Testis (tissue), 2 donors: ENCODE measurements around the gene UBALD1.

ENCODE experiments used
- POLR2A ChIP-seq: fragments of 450-650 bp; IDR thresholded peaks from one replicate; pipeline ENCODE4 v1.6.1; 2017; ENCODE audit warnings: antibody characterized with exemption, mild to moderate bottlenecking, moderate library complexity
- TF ChIP-seq, protein P1 (sequence below), 3 experiments: fragments of 450-650 bp in 2 of 3; fragments of 200-600 bp in 1 of 3; sonication (generic) in 1 of 3; IDR thresholded peaks; one replicate each; pipeline ENCODE4 v1.5.1; 2016 to 2019; ENCODE audit warnings: antibody characterized with exemption in 3 of 3, mild to moderate bottlenecking in 2 of 3, moderate library complexity in 1 of 3

DNA sequence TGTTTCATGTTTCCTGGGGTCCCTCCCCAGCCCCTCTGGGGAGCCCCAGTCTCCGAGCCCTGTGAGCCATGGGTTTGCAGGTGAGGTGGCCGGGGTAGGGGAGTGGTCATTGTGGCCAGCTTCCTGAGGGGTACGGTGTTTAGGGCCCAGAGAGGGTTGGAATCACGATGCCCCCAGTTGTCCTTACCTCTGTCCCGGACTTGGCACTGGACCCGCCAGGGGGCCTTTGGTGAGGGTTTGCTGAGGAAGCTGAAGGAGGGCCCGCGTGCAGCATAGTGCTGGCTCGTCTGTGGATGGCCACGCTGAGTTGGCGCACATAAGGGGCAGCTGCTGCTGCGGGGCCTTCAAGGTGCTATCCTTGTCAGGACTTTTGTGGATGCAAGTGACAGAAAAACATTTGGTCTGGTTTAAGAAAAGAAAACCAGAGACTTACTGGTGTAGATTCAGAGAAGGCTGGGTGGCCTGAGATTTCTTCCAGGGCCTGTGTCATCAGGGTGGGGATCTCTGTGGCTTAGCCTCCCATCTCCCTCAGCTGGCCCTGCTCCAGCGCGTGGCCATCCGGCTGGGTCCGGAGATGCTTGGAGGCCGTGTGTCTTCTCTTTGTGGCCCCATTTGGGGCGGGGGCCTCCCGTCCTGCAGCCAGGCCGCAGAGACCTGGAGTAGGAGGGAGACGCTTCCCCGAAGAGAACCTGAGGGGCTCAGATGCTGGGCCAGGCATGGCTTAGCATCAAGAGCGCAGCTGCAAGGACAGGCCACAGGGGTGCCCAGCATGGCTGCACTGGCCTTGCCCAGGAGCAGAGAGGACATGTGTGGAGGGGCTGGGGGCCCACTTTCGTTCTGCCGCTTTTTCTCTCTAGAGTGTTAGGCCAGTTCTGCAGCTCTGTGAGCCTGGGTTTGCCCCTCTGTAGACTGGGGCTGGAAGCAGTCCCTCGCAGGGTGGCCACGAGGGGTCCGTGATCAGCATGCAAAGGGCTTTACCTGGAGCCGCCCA lies 45.0 kb upstream of the UBALD1 start:
- TF ChIP-seq, protein P1, sequence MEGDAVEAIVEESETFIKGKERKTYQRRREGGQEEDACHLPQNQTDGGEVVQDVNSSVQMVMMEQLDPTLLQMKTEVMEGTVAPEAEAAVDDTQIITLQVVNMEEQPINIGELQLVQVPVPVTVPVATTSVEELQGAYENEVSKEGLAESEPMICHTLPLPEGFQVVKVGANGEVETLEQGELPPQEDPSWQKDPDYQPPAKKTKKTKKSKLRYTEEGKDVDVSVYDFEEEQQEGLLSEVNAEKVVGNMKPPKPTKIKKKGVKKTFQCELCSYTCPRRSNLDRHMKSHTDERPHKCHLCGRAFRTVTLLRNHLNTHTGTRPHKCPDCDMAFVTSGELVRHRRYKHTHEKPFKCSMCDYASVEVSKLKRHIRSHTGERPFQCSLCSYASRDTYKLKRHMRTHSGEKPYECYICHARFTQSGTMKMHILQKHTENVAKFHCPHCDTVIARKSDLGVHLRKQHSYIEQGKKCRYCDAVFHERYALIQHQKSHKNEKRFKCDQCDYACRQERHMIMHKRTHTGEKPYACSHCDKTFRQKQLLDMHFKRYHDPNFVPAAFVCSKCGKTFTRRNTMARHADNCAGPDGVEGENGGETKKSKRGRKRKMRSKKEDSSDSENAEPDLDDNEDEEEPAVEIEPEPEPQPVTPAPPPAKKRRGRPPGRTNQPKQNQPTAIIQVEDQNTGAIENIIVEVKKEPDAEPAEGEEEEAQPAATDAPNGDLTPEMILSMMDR (IDR thresholded peaks at IDR 0.05): no peak
- no peak for TF ChIP-seq POLR2A
